ENCODE measurements around the gene ANO9.

GRCh38 chr11:395866-396265 lies 45.9 kb downstream of the ANO9 start:
- TF ChIP-seq CTCF (conservative IDR thresholded peaks at IDR 0.05; ENCODE audit: low read depth, low read length), result no peak
- no peak for TF ChIP-seq EZH2 (IDR thresholded peaks at IDR 0.05; ENCODE audit: low read length, unreplicated experiment)
